Prostate gland (tissue), 2 donors: ENCODE results near the gene SMYD5. TPM values are rescaled to one million over a fixed set of nuclear protein-coding genes. Genes with fewer than 3 reads are reported as not detected.
A peak's percentile ranks its signal among the peaks of the same experiment; 100 is the strongest.

Source experiments
- DNase-seq: peaks from one replicate; pipeline ENCODE4 v3.0.0-alpha.2; 2019; ENCODE audit warnings: low spot score
- H3K27ac ChIP-seq, 2 donors: fragments of 200-600 bp; sonication (generic); 2 replicates each; pipeline ENCODE4 v1.5.1; 2017 to 2019
- H3K27me3 ChIP-seq: fragments of 200-600 bp; sonication (generic); replicated peaks from 2 replicates; pipeline ENCODE4 v1.5.1; 2019; ENCODE audit not compliant: insufficient read depth
- H3K36me3 ChIP-seq, 2 donors: fragments of 200-600 bp; sonication (generic); 1 replicate in 1 of 2; 2 replicates in 1 of 2; pipeline versions ENCODE4 v1.5.1 to v1.8.1; 2017 to 2019
- H3K4me1 ChIP-seq: fragments of 200-600 bp; sonication (generic); replicated peaks from 2 replicates; pipeline ENCODE4 v1.5.1; 2019
- H3K4me3 ChIP-seq, 2 donors: fragments of 200-600 bp; sonication (generic); 2 replicates each; pipeline ENCODE4 v1.5.1; 2017 to 2019
- H3K9me3 ChIP-seq: fragments of 200-600 bp; sonication (generic); 2 replicates; pipeline ENCODE4 v1.5.1; 2017
- POLR2A ChIP-seq: fragments of 450-650 bp; IDR thresholded peaks from one replicate; pipeline ENCODE4 v1.6.1; 2016; ENCODE audit warnings: antibody characterized with exemption, mild to moderate bottlenecking
- POLR2AphosphoS5 ChIP-seq: sonication (generic); formaldehyde crosslinking; IDR thresholded peaks from one replicate; pipeline ENCODE4 v1.6.1; 2017; ENCODE audit warnings: antibody characterized with exemption
- WGBS: methylation state at CpG from one replicate; pipeline ENCODE4 v1.1.5; 2018; 5-methylcytosine and 5-hydroxymethylcytosine counted together
- intact Hi-C: fragments of 100-400 bp; cut with DNase I; formaldehyde crosslinking; loops from one replicate; pipeline ENCODE4 v1.14.2; 2022
- total RNA-seq, 2 donors: library from RNA; depleted of rRNA; stranded (reverse); fragments of >200 nt; gene quantifications; one replicate each; pipeline ENCODE4 v1.1.0, GENCODE V29; 2016
- TF ChIP-seq, protein P1 (sequence below), 4 experiments: fragments of 200-600 bp in 2 of 4; fragments of 450-650 bp in 2 of 4; sonication (generic) in 2 of 4; IDR thresholded peaks; 1 replicate in 3 of 4; 2 replicates in 1 of 4; pipeline ENCODE4 v1.5.1; 2016 to 2019; ENCODE audit warnings: antibody characterized with exemption in 4 of 4, mild to moderate bottlenecking in 2 of 4, moderate library complexity in 2 of 4

Gene SMYD5
- total RNA-seq, 2 donors from 2014 or later = 12.5 to 36.6 TPM

DNA sequence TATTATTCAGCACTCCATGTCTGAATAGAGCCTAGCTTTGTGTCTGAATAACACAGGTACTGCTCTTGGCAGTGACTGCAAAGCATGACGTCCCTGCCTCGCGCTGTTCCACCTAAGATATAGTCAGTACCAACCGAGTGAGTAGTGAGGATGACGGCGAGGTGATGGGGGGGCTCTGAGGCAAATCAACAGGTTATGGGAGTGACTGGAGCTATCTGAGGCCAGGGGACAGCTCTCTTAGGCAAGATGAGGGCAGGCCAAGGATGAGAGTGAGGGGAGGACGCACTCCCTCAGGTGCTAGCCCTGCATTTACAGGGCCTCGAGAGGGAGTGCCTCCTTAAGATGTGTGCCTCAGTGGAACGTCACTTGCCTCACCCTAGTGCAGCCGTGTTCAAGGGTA, 39.8 kb upstream of the SMYD5 start:
- H3K9me3 ChIP-seq = no peaks in the 10 kb centered on the region
- WGBS = 93% methylated on average over 10 of the region's 10 CpGs
- DNase-seq = no peak
- intact Hi-C loops = loop anchor here (10.0 kb wide), 1 partner anchor 399 kb away; no protein-coding TSS in a partner anchor
- TF ChIP-seq POLR2AphosphoS5 (no peak), POLR2A (no peak)
- TF ChIP-seq, protein P1, sequence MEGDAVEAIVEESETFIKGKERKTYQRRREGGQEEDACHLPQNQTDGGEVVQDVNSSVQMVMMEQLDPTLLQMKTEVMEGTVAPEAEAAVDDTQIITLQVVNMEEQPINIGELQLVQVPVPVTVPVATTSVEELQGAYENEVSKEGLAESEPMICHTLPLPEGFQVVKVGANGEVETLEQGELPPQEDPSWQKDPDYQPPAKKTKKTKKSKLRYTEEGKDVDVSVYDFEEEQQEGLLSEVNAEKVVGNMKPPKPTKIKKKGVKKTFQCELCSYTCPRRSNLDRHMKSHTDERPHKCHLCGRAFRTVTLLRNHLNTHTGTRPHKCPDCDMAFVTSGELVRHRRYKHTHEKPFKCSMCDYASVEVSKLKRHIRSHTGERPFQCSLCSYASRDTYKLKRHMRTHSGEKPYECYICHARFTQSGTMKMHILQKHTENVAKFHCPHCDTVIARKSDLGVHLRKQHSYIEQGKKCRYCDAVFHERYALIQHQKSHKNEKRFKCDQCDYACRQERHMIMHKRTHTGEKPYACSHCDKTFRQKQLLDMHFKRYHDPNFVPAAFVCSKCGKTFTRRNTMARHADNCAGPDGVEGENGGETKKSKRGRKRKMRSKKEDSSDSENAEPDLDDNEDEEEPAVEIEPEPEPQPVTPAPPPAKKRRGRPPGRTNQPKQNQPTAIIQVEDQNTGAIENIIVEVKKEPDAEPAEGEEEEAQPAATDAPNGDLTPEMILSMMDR (IDR thresholded peaks at IDR 0.05) = no peak
- H3K4me3 ChIP-seq = no peak overlapping the region
- H3K27me3 ChIP-seq = no peaks in the 10 kb centered on the region
- H3K36me3 ChIP-seq = no peaks in the 10 kb centered on the region
- H3K27ac ChIP-seq = no peak overlapping the region
- peaks cover 9% of the 10 kb centered on the region for H3K4me1 ChIP-seq

DNA sequence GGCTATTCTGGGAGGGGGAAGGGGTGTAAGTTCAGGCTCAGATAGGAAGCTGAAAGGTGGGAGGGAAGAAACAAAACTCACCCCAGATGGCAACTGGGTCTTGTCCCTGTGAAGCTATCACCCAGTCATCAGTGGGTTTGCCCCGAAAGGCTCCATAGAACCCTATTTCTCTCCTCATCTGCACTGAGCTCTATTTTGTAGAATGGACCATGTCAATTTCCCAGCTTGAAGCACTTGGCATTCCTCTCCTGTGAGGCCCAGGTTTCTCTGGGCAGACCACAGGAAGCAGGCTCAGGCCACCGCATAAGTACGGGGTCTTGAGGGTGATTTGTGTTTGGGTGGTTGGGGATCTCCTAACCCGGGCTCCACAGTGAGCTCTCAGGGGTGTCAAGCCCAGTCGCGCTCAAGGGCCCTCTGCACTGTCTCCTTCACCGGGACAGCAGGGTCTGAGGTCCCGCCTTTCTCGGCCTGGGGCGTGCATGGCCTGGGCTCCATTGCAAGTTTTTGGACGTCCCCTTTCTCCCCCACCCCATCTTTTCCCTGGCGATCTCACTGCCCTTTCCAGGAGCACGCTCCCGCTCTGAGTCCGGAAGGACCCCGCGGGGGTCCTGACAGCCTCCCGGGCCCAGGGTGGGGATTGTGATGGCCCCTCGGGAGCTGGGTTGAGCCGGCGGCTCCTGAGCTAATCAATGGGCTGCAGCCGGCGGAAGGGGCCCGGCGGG, 38.9 kb upstream of the SMYD5 start:
- no peaks in the 10 kb centered on the region for H3K9me3 ChIP-seq
- TF ChIP-seq POLR2AphosphoS5 = no peak
- TF ChIP-seq, protein P1 (IDR thresholded peaks at IDR 0.05) = no peak
- no peak for TF ChIP-seq POLR2A
- H3K36me3 ChIP-seq = no peaks in the 10 kb centered on the region
- DNase-seq = no peak
- intact Hi-C loops = loop anchor here (5.0 to 10.0 kb wide), 3 partner anchors 88 to 400 kb away; no protein-coding TSS in a partner anchor
- no peaks in the 10 kb centered on the region for H3K27me3 ChIP-seq
- 29% methylated on average over 25 of the region's 25 CpGs for WGBS
- H3K4me1 ChIP-seq = peaks cover 9% of the 10 kb centered on the region
- H3K4me3 ChIP-seq = peak overlapping the region; percentile 11 to 26
- no peak overlapping the region for H3K27ac ChIP-seq

DNA sequence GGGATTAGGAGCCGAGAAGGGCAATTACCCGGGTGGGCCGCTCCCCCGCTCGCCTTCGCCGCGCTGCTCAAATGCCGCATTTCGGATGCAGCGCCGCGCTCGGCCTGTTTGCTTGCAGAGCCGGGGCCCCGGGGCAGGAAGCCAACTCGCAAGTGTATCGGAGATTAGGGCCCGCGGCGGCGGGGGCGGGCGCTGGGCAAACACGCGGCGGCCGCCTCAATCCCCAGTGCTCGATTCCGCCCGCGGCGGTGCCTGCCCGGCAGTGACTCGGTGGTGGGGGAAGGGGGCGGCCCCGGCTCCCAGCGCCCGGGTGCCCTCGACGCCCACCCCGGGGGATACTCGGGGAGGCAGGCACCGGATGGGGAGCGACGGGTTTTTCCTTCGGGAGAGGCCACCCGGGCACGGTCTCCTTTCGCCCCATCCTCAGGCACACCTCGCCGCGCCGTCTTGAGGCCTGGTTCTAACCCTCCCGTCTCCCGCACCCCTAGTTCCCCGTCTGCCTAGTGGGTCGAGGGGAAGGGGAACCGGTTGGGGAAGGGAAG, 38.3 kb upstream of the SMYD5 start:
- under 1% methylated on average over 26 of the region's 59 CpGs for WGBS
- no peaks in the 10 kb centered on the region for H3K27me3 ChIP-seq
- intact Hi-C loops = loop anchor here (5.0 to 10.0 kb wide), 3 partner anchors 88 to 401 kb away; no protein-coding TSS in a partner anchor
- DNase-seq = peak; percentile 65
- H3K9me3 ChIP-seq = no peaks in the 10 kb centered on the region
- TF ChIP-seq POLR2A (no peak), POLR2AphosphoS5 (no peak)
- TF ChIP-seq, protein P1 (IDR thresholded peaks at IDR 0.05) = no peak
- no peaks in the 10 kb centered on the region for H3K36me3 ChIP-seq
- peak overlapping the region; percentile 11 to 26 for H3K4me3 ChIP-seq
- H3K27ac ChIP-seq = no peak overlapping the region
- peaks cover 9% of the 10 kb centered on the region for H3K4me1 ChIP-seq

DNA sequence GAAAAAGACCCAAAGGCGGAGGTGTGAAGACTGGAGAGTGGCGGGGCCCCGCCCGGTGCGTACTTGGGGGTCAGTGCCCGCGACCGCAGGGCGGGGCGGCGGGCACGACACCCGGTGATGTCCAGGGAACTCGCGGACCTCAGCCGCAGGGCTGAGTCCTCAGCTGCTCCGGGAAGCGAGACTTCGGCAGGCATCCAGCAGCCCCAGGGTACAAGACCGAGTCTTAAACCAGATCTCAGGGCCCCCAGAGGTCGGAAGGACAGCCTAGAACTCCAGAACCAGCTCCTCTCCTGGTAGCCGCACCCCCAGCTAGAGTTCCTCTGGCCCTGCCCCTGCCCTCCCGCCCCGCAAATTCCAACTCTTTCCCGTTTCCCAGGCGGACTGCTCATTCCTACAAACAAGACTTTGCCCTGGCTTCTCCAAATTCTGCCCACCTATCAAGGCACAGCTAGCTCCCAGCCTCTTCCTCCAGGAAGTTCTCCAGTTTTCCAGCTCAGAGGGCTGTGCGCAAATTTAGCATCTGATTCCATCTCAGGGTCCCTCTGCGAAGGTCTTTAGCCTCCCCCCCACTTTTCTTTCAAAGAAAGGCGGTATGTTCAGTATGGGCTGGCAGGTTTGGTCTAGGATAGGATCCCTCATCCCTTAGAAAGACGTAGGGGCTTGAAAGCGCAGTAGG, 37.7 kb upstream of the SMYD5 start:
- 5% methylated on average over 31 of the region's 31 CpGs for WGBS
- TF ChIP-seq POLR2A (no peak), POLR2AphosphoS5 (no peak)
- TF ChIP-seq, protein P1 (IDR thresholded peaks at IDR 0.05) = no peak
- peak overlapping the region; percentile 11 to 49 for H3K4me3 ChIP-seq
- H3K36me3 ChIP-seq = no peaks in the 10 kb centered on the region
- H3K4me1 ChIP-seq = peaks cover 9% of the 10 kb centered on the region
- H3K27ac ChIP-seq = peak overlapping the region; percentile 62 to 67
- no peak for DNase-seq
- no peaks in the 10 kb centered on the region for H3K9me3 ChIP-seq
- intact Hi-C loops = loop anchor here (5.0 to 10.0 kb wide), 3 partner anchors 89 to 402 kb away; no protein-coding TSS in a partner anchor
- no peaks in the 10 kb centered on the region for H3K27me3 ChIP-seq
